GM18505 (cell line): ENCODE results near the gene PRKAB1.

ENCODE experiments used
- ATAC-seq: cut with Tn5 transposase; IDR thresholded peaks from one replicate; pipeline ENCODE4 v1.9.1; 2021; ENCODE audit not compliant: unreplicated experiment
- POLR2A ChIP-seq: IDR thresholded peaks from 4 replicates; pipeline ENCODE4 v1.6.1; 2011; ENCODE audit warnings: borderline replicate concordance; ENCODE audit not compliant: insufficient read depth, insufficient read length; ENCODE audit errors: extremely low read depth

PRKAB1 gene

DNA sequence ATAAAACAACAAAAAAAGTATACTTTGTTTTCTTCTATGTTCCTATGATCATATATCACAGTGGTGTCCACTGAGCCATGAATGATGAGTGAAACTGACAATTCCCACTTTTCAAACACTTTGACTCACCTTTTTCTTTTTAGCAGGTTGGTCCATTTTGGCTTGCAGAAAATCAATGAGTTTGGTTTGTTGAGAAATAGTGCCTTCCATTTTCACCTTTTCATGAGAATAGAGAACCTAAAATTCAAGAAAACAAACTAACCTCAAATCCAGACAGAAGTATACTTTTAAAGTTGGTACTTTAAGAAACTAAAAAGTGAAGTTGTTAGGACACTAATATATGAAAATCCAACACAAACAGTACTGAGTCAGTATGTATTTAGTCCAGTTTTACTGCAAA lies 52.4 kb downstream of the PRKAB1 start:
- TF ChIP-seq POLR2A: no peak
- ATAC-seq: no peak

GRCh38 chr12:119721306-119721705 lies 53.4 kb downstream of the PRKAB1 start:
- no peak for ATAC-seq
- TF ChIP-seq POLR2A: no peak

DNA sequence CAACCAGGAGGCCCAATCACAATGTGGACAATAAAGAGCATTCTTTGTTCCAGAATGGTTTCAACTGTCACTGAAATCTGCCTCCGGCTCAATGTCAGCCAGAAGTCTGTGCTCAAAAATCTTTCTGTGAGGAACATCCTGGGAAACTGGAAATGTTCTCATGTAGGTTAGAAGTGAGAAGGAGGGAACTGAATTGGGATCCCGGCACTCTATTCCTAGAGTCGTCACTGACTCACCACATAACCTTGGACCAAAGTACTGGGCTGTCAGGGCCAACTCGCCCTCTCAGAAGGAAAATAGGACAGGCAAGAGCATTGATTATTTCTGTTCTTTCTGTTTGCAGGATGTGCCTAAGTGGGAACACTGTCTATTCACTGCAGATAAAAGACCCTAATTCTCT lies 57.6 kb downstream of the PRKAB1 start:
- ATAC-seq: no peak
- no peak for TF ChIP-seq POLR2A

DNA sequence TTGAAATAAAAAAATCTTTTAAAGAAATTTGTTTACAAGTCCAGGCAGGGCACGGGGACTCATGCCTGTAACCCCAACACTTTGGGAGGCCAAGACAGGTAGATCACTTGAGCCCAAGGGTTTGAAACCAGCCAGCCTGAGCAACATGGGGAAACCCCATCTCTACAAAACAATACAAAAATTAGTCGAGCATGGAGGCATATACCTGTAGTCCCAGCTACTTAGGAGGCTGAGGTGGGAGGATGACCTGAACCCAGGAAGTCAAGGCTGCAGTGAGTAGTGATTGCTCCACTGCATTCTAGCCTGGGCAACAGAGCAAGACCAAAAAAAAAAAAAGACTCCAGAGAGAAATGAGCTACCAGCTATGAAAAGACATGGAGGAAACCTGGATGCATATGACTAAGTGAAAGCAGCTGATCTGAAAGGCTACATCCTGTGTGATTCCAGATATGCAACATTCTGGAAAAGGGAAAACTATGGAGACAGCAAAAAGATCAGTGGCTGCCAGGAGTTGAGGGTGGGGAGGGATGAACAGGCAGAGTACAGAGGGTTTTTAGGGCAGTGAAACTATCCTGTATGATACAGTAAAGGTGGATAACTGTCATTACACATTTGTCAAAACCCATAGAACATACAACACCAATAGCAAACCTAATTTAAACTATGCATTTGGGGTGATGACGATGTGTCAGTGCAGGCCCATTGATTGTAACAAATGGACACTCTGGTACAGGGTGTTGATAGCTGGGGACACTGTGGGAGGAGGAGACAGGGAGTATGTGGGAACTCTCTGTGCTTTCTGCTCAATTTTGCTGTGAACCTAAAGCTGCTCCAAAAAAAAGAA lies 59.9 kb downstream of the PRKAB1 start:
- no peak for TF ChIP-seq POLR2A
- ATAC-seq: no peak

DNA sequence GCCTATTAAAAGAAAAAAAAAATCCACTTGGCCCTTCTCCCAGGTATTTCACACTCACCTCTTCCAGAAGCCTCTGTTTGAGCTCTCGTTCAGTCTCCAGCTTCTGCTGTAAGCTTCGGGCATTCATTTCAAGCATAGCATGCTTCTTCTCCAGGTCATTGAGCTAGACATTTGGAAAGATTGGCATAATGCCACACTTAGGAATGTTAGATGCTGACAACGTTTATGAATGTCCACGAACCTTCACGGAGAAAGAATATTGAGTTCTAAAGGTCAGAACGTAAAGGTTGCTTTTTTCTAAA lies 60.5 kb downstream of the PRKAB1 start:
- no peak for TF ChIP-seq POLR2A
- ATAC-seq: no peak

DNA sequence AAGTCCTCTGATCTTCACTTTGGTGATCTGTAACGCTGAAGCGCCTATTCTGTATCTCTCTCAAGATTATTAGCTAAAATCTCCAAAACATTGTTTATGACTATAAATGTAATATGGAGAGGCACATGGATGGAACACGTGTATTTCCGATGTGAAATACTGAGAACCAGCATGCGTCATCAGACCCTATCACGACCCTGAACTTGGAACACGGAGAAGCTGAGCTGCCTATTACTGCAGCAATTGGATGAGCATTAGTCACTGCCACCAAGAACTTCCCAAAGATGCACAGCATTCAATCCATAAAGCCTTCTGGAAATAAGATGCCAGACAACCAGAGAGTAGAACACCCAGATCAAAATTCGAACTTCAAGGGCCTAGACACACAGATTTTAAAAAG lies 61.9 kb downstream of the PRKAB1 start:
- no peak for ATAC-seq
- TF ChIP-seq POLR2A: no peak

GRCh38 chr12:119730381-119730780 lies 62.4 kb downstream of the PRKAB1 start:
- TF ChIP-seq POLR2A: no peak
- ATAC-seq: no peak
